HEK293T (cell line): Measurements from ENCODE around the gene PLA2G2D.
A peak's percentile ranks its signal among the peaks of the same experiment; 100 is the strongest.

Experiments used
- CTCF ChIA-PET: fragments of 350-600 bp; formaldehyde crosslinking; extraction: SDS; loops from one replicate; lab custom pipeline; 2021; ENCODE audit warnings: antibody characterized with exemption, inconsistent platforms; lab: Yijun Ruan, JAX
- POLR2A ChIA-PET: fragments of 350-600 bp; formaldehyde crosslinking; extraction: SDS; loops from one replicate; lab custom pipeline; 2020; ENCODE audit warnings: antibody characterized with exemption, inconsistent platforms; lab: Yijun Ruan, JAX
- DNase-seq: peaks from one replicate; pipeline ENCODE4 v3.0.0; 2012; ENCODE audit warnings: mixed read lengths; ENCODE audit errors: extremely low spot score
- ARNT ChIP-seq: fragments of 450-650 bp; IDR thresholded peaks from 2 replicates; pipeline ENCODE4 v1.6.1; 2017; ENCODE audit warnings: mild to moderate bottlenecking
- BHLHE40 ChIP-seq: fragments of 450-650 bp; IDR thresholded peaks from 2 replicates; pipeline ENCODE4 v1.6.1; 2016; ENCODE audit warnings: mild to moderate bottlenecking, moderate library complexity, borderline replicate concordance
- CTBP1 ChIP-seq: fragments of 450-650 bp; IDR thresholded peaks from 2 replicates; pipeline ENCODE4 v1.6.1; 2016; ENCODE audit warnings: borderline replicate concordance
- ELF4 ChIP-seq: fragments of 450-650 bp; IDR thresholded peaks from 2 replicates; pipeline ENCODE4 v1.6.1; 2017; ENCODE audit warnings: antibody characterized with exemption
- FOXA1 ChIP-seq: fragments of 450-650 bp; IDR thresholded peaks from 2 replicates; pipeline ENCODE4 v1.6.1; 2016; ENCODE audit warnings: mild to moderate bottlenecking
- FOXK2 ChIP-seq: fragments of 450-650 bp; IDR thresholded peaks from 2 replicates; pipeline ENCODE4 v1.6.1; 2016; ENCODE audit warnings: mild to moderate bottlenecking
- FOXM1 ChIP-seq: fragments of 450-650 bp; IDR thresholded peaks from 2 replicates; pipeline ENCODE4 v1.6.1; 2017; ENCODE audit warnings: mild to moderate bottlenecking, borderline replicate concordance
- HDGF ChIP-seq: fragments of 450-650 bp; IDR thresholded peaks from 2 replicates; pipeline ENCODE4 v1.6.1; 2017; ENCODE audit warnings: antibody characterized with exemption, borderline replicate concordance
- L3MBTL2 ChIP-seq: fragments of 450-650 bp; conservative IDR thresholded peaks from 2 replicates; pipeline ENCODE4 v1.6.1; 2016; ENCODE audit warnings: mild to moderate bottlenecking
- LEF1 ChIP-seq: fragments of 450-650 bp; IDR thresholded peaks from 2 replicates; pipeline ENCODE4 v1.6.1; 2017; ENCODE audit warnings: mild to moderate bottlenecking, borderline replicate concordance
- NFRKB ChIP-seq: fragments of 450-650 bp; IDR thresholded peaks from 2 replicates; pipeline ENCODE4 v1.6.1; 2016; ENCODE audit warnings: mild to moderate bottlenecking, moderate library complexity
- PKNOX1 ChIP-seq: fragments of 450-650 bp; IDR thresholded peaks from 2 replicates; pipeline ENCODE4 v1.6.1; 2016
- SP1 ChIP-seq: fragments of 450-650 bp; IDR thresholded peaks from 2 replicates; pipeline ENCODE4 v1.6.1; 2017
- SUZ12 ChIP-seq: fragments of 450-650 bp; IDR thresholded peaks from 2 replicates; pipeline ENCODE4 v1.6.1; 2016; ENCODE audit warnings: mild to moderate bottlenecking
- TARDBP ChIP-seq: fragments of 450-650 bp; IDR thresholded peaks from 2 replicates; pipeline ENCODE4 v1.6.1; 2016
- ZNF384 ChIP-seq: fragments of 450-650 bp; IDR thresholded peaks from 2 replicates; pipeline ENCODE4 v1.6.1; 2016

Gene PLA2G2D

GRCh38 chr1:20151906-20152598 lies 32.7 kb upstream of the PLA2G2D start:
- peak; percentile 89 for DNase-seq
- TF ChIP-seq SP1 (no peak), HDGF (no peak)
- POLR2A ChIA-PET, result no interaction called here
- CTCF ChIA-PET, result interaction anchor here (0.6 to 1.2 kb wide), 11 partner anchors 9 to 279 kb away, joined by 3 to 11 read pairs (median 3); no protein-coding TSS in a partner anchor

GRCh38 chr1:20150969-20151368 lies 31.6 kb upstream of the PLA2G2D start:
- POLR2A ChIA-PET, result no interaction called here
- TF ChIP-seq ARNT, result no peak
- no peak for TF ChIP-seq SUZ12
- TF ChIP-seq FOXM1, result no peak
- TF ChIP-seq PKNOX1, result no peak
- TF ChIP-seq FOXK2, result no peak
- TF ChIP-seq BHLHE40, result no peak
- no peak for TF ChIP-seq LEF1
- TF ChIP-seq HDGF, result no peak
- TF ChIP-seq ZNF384, result no peak
- no peak for TF ChIP-seq SP1
- TF ChIP-seq NFRKB, result no peak
- TF ChIP-seq L3MBTL2, result no peak
- no peak for TF ChIP-seq TARDBP
- TF ChIP-seq FOXA1, result no peak
- TF ChIP-seq CTBP1, result no peak
- TF ChIP-seq ELF4, result no peak
- CTCF ChIA-PET, result interaction anchor here (0.5 to 1.4 kb wide), 4 partner anchors 29 to 666 kb away, joined by 3 to 4 read pairs (median 3); partner anchors contain the start of gene CAPZB
- DNase-seq, result no peak

- TF ChIP-seq ARNT, result no peak
- no peak for TF ChIP-seq TARDBP
- TF ChIP-seq SP1, result no peak
- TF ChIP-seq FOXM1, result no peak
- no peak for TF ChIP-seq LEF1
- no peak for TF ChIP-seq FOXA1
- TF ChIP-seq BHLHE40, result no peak
- no peak for TF ChIP-seq L3MBTL2
- no peak for TF ChIP-seq ZNF384
- CTCF ChIA-PET, result interaction anchor here (1.4 kb wide), 1 partner anchor 175 kb away, joined by 4 read pairs; no protein-coding TSS in a partner anchor
- DNase-seq, result no peak
- POLR2A ChIA-PET, result no interaction called here
Observed at GRCh38 chr1:20150326-20150705, 31.0 kb upstream of the PLA2G2D start.

GRCh38 chr1:20149601-20150325 lies 30.4 kb upstream of the PLA2G2D start:
- DNase-seq, result no peak
- ChIA-PET CTCF (interaction anchor here (1.4 kb wide), 1 partner anchor 175 kb away, joined by 4 read pairs; no protein-coding TSS in a partner anchor), POLR2A (no interaction called here)

GRCh38 chr1:20148571-20149500 lies 29.5 kb upstream of the PLA2G2D start:
- ChIA-PET POLR2A (no interaction called here), CTCF (no interaction called here)
- DNase-seq, result no peak
- no peak for TF ChIP-seq SUZ12
- TF ChIP-seq CTBP1, result no peak
- no peak for TF ChIP-seq FOXK2
- TF ChIP-seq TARDBP, result no peak
- TF ChIP-seq PKNOX1, result no peak
- no peak for TF ChIP-seq ELF4
- no peak for TF ChIP-seq FOXA1
- no peak for TF ChIP-seq BHLHE40

More at GRCh38 chr1:20149601-20150325, 30.4 kb upstream of the PLA2G2D start:
- TF ChIP-seq HDGF (no peak), PKNOX1 (no peak), TARDBP (no peak), CTBP1 (no peak), L3MBTL2 (no peak)
